Fibroblast of lung (primary cell): Measurements from ENCODE around the gene CEP128.

ENCODE experiments used
- CTCF ChIP-seq, 2 donors: IDR thresholded peaks in 1 of 2; conservative IDR thresholded peaks in 1 of 2; 1 replicate in 1 of 2; 2 replicates in 1 of 2; pipeline ENCODE4 v1.5.1; 2011 to 2012; ENCODE audit warnings: low read length in 2 of 2, control low read depth in 1 of 2, inconsistent platforms in 1 of 2, low read depth in 1 of 2, mild to moderate bottlenecking in 1 of 2
- EZH2 ChIP-seq: IDR thresholded peaks from 2 replicates; pipeline ENCODE4 v1.5.1; 2012; ENCODE audit warnings: low read length, control low read depth, mild to moderate bottlenecking; ENCODE audit errors: missing control alignments

- no peak for TF ChIP-seq CTCF (conservative IDR thresholded peaks at IDR 0.05 in 1 of 2, IDR thresholded peaks at IDR 0.05 in 1 of 2; ENCODE audit: low read depth in 1 of 2, low read length in 2 of 2)
- no peak for TF ChIP-seq EZH2
Observed at GRCh38 chr14:80787876-80788275, 153.7 kb downstream of the CEP128 start.
